Measurements from ENCODE around the gene PDE5A. TPM values are rescaled to one million over a fixed set of nuclear protein-coding genes. Genes with fewer than 3 reads are reported as not detected.

Gene PDE5A
- total RNA-seq, 1 experiment from 2014 or later = 5.0 TPM

DNA sequence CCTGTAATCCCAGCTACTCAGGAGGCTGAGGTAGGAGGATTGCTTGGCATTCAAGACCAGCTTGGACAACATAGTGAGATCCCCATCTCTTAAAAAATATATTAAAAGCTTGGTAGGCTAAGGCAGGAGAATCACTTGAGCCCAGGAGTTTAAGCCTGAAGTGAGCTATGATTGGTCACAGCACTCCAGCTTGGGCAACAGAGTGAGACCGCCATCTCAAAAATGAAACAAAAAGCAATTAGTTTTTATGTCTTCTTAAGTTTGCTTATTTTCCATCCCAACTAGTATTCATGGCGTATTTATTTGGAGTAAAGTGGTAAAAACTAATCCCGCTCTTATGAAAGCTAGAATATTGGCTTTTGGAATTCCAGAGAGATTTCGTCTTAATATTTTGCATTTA, 25.4 kb upstream of the PDE5A start:
- DNase-seq (ENCODE audit: low read depth, low spot score) = no peak
- BruUV-seq (replicated peaks) = no TSS peak
- Histone ChIP-seq H3K9me3 (ENCODE audit: control insufficient read depth in 1 of 2, insufficient read depth in 1 of 2, low read depth in 1 of 2, low read length in 2 of 2) (no peaks in the 10 kb centered on the region), H3K36me3 (ENCODE audit: control insufficient read depth in 1 of 2, insufficient read depth in 2 of 2, low read length in 2 of 2) (no peaks in the 10 kb centered on the region), H3K27me3 (ENCODE audit: insufficient read depth, low read length) (no peaks in the 10 kb centered on the region), H3K9ac (ENCODE audit: low read length) (no peak overlapping the region), H4K20me1 (ENCODE audit: insufficient read depth) (no peaks in the 10 kb centered on the region), H3K4me1 (ENCODE audit: control insufficient read depth in 1 of 2, insufficient read depth in 2 of 2, low read length in 2 of 2) (peaks cover 0 to 10% of the 10 kb centered on the region in 2 experiments; a peak in 2 of 4 replicates), H2AFZ (ENCODE audit: low read depth, low read length, poor library complexity, severe bottlenecking) (no peak overlapping the region), H3K4me3 (replicated peaks in 1 of 2; ENCODE audit: low read depth in 1 of 2, low read length in 2 of 2) (no peak overlapping the region), H3K4me2 (ENCODE audit: low read length) (no peak overlapping the region), H3K9me2 (ENCODE audit: insufficient read depth) (no peaks in the 10 kb centered on the region), H3K27ac (ENCODE audit: low read depth, low read length) (no peak overlapping the region), H3K79me2 (ENCODE audit: insufficient read depth, low read length) (no peaks in the 10 kb centered on the region)
- RAD21 ChIA-PET (ENCODE audit: low non-redundant PET in 1 of 2, low total read pairs in 2 of 2, uncharacterized antibody in 2 of 2, unreplicated experiment in 2 of 2) = no interaction called here
- POLR2A ChIA-PET = interaction anchor here (0.6 kb wide), 1 partner anchor 9 kb away, joined by 3 read pairs; no protein-coding TSS in a partner anchor
- TF ChIP-seq SIN3A (IDR thresholded peaks at IDR 0.05; ENCODE audit: low read depth) (no peak), POLR2AphosphoS5 (IDR thresholded peaks at IDR 0.05; ENCODE audit: low read depth, low read length) (no peak), YY1 (IDR thresholded peaks at IDR 0.05; ENCODE audit: extremely low read depth, insufficient replicate concordance, low read depth, low read length) (no peak), RAD21 (IDR thresholded peaks at IDR 0.05; ENCODE audit: low read depth) (no peak), JUND (IDR thresholded peaks at IDR 0.05) (no peak), TCF7L2 (IDR thresholded peaks at IDR 0.05; ENCODE audit: borderline replicate concordance, extremely low read depth, insufficient read depth, insufficient read length) (no peak), ZNF274 (IDR thresholded peaks at IDR 0.05; ENCODE audit: low read depth, low read length) (no peak), EZH2phosphoT487 (IDR thresholded peaks at IDR 0.05; ENCODE audit: borderline replicate concordance) (no peak), ZFX (IDR thresholded peaks at IDR 0.05) (no peak), POLR2A (IDR thresholded peaks at IDR 0.05; ENCODE audit: borderline replicate concordance, extremely low read depth, insufficient read depth, insufficient read length) (no peak), CBX3 (IDR thresholded peaks at IDR 0.05; ENCODE audit: low read depth) (no peak), CTCF (IDR thresholded peaks at IDR 0.05 in 2 of 3, conservative IDR thresholded peaks at IDR 0.05 in 1 of 3; ENCODE audit: borderline replicate concordance in 1 of 3, insufficient read depth in 1 of 3, low read depth in 2 of 3, low read length in 2 of 3) (no peak), EGR1 (IDR thresholded peaks at IDR 0.05; ENCODE audit: low read depth) (no peak), ELF1 (IDR thresholded peaks at IDR 0.05; ENCODE audit: borderline replicate concordance, low read depth) (no peak), MAX (IDR thresholded peaks at IDR 0.05) (no peak), SRF (IDR thresholded peaks at IDR 0.05; ENCODE audit: low read depth) (no peak), EZH2 (IDR thresholded peaks at IDR 0.05) (no peak)
- TF ChIP-seq, protein P1, sequence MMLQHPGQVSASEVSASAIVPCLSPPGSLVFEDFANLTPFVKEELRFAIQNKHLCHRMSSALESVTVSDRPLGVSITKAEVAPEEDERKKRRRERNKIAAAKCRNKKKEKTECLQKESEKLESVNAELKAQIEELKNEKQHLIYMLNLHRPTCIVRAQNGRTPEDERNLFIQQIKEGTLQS (IDR thresholded peaks at IDR 0.05) = no peak
- CTCF ChIA-PET = interaction anchor here (2.3 kb wide), 1 partner anchor 25 kb away, joined by 7 read pairs; the partner anchor contains the start of gene PDE5A
- intact Hi-C loops (cut with micrococcal nuclease) = no loop called here
- no peak for ATAC-seq
